K562 (cell line): ENCODE measurements around the gene RPL39L. TPM values are rescaled to one million over a fixed set of nuclear protein-coding genes. Genes with fewer than 3 reads are reported as not detected.

ENCODE experiments used
- ESRRA ChIP-seq: fragments of 450-650 bp; IDR thresholded peaks from 2 replicates; pipeline ENCODE4 v1.6.1; 2014; ENCODE audit warnings: low read depth, mild to moderate bottlenecking, moderate library complexity, borderline replicate concordance
- HOXB6 ChIP-seq: fragments of 250-450 bp; sonication (Bioruptor Pico); IDR thresholded peaks from 2 replicates; pipeline ENCODE4 v1.5.1; 2022; ENCODE audit warnings: mild to moderate bottlenecking, borderline replicate concordance
- MEF2A ChIP-seq: IDR thresholded peaks from 2 replicates; pipeline ENCODE4 v1.6.1; 2011; ENCODE audit warnings: low read depth, mild to moderate bottlenecking, low read length, moderate library complexity; ENCODE audit not compliant: control insufficient read depth
- SMAD1 ChIP-seq: fragments of 150-350 bp; IDR thresholded peaks from 2 replicates; pipeline ENCODE4 v1.6.1; 2014; ENCODE audit warnings: low read length, low read depth; ENCODE audit not compliant: partially characterized antibody
- SMARCE1 ChIP-seq: fragments of 450-650 bp; IDR thresholded peaks from 2 replicates; pipeline ENCODE4 v1.7.1; 2016; ENCODE audit warnings: mild to moderate bottlenecking
- TCF7L2 ChIP-seq: fragments of 150-350 bp; IDR thresholded peaks from 2 replicates; pipeline ENCODE4 v1.6.1; 2016; ENCODE audit warnings: low read depth, mild to moderate bottlenecking, low read length, moderate library complexity
- WHSC1 ChIP-seq: IDR thresholded peaks from one replicate; pipeline ENCODE4 v1.6.1; 2012; ENCODE audit warnings: low read length, control low read depth, inconsistent platforms
- ZNF184 ChIP-seq: sonication (generic); formaldehyde crosslinking; IDR thresholded peaks from 2 replicates; pipeline ENCODE4 v1.5.0; 2020; ENCODE audit warnings: missing genetic modification reagents
- polyA plus RNA-seq, 8 experiments: library from polyadenylated mRNA; depleted of rRNA in 4 of 8; stranded (reverse) in 5 of 8; unstranded in 3 of 8; fragments of >200 nt; fragmentation: Nextera tagmentation in 2 of 8; fragmentation: Illumina TruSeq in 1 of 8; extraction: Ambion mirVana in 2 of 8; extraction: Trizol in 1 of 8; gene quantifications; 2 replicates each; pipeline versions ENCODE4 v1.2.1 to v1.2.3, GENCODE V29; 2011 to 2014; ENCODE audit warnings: inconsistent platforms in 1 of 8, missing spikeins in 1 of 8
- total RNA-seq, 7 experiments: library from RNA; depleted of rRNA in 6 of 7; stranded (reverse); fragments of >200 nt in 6 of 7; fragmentation: Illumina TruSeq in 2 of 7; extraction: Trizol in 2 of 7; gene quantifications; 2 replicates each; pipeline versions ENCODE4 v1.2.1 to v1.2.3, GENCODE V29; 2011 to 2021; ENCODE audit warnings: low replicate concordance in 1 of 7
- TF ChIP-seq, protein P1 (sequence below): sonication (generic); formaldehyde crosslinking; IDR thresholded peaks from 2 replicates; pipeline ENCODE4 v1.8.0; 2022; ENCODE audit warnings: mild to moderate bottlenecking, missing genetic modification reagents, borderline replicate concordance
- TF ChIP-seq, protein P2 (sequence below): fragments of 450-650 bp; IDR thresholded peaks from 2 replicates; pipeline ENCODE4 v1.6.1; 2017; ENCODE audit warnings: antibody characterized with exemption, mild to moderate bottlenecking
- TF ChIP-seq, protein P3 (sequence below): fragments of 450-650 bp; formaldehyde crosslinking; conservative IDR thresholded peaks from 2 replicates; pipeline ENCODE4 v1.4.0; 2022; ENCODE audit warnings: mild to moderate bottlenecking, missing genetic modification characterization
- TF ChIP-seq, protein P4 (sequence below), 2 experiments: fragments of 150-350 bp in 1 of 2; IDR thresholded peaks; 2 replicates each; pipeline ENCODE4 v1.6.1; 2012 to 2016; ENCODE audit warnings: low read depth in 2 of 2, low read length in 2 of 2, mild to moderate bottlenecking in 1 of 2, moderate library complexity in 1 of 2
- TF ChIP-seq, protein P5 (sequence below): fragments of 200-800 bp; sonication (Bioruptor generic); IDR thresholded peaks from 2 replicates; pipeline ENCODE4 v1.6.1; 2017; ENCODE audit warnings: missing genetic modification characterization, missing compliant biosample characterization

Gene RPL39L
- total and polyA plus RNA-seq, 9 of the 15 experiments (the other 6 are each of a cell fraction or from before 2014, with no cell fraction given), result 15.0 to 122 (median 45.5) TPM

DNA sequence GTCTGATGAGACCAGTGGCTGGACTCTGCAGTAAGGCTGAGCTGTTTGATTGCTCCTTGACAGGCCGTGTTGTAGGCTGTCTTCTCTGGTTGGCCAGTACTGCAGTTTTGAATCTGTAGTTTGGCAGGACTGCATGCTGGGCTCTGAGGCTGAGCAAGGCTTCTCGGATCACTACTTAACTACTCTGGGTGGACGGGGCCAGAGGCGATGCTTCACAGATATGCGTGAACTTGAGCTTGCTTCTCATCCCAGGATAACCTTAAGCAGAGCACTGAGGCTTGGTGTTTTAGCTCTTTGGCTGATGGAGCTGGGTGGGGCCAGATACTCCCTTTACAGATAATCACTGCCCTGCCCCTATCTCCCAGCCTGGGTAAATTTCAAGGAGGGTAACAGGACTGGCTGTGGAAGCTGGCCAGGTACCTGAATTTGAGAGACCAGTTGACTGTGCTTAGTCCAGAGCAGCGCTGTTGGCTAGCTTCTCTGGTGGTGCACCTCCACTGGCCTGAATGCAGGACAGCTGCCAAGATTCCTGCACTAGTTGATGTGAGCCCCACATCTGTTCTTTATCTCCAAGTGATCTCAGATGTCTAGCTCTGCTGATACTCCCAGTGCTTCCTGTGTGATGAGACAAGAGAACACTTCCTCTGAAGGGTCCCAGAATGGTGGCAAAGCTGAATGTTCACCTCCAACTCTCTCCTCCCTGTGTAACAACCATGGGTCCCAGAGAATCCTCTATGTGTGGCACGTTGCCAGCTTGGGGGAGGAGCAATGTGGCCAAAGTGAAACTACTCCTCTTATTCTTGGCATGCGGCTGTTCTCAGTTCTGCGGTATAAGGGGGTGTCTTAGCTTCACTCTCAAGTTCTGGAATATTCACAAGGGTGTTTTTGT lies 37.9 kb downstream of the RPL39L start (continued):
- TF ChIP-seq, protein P1, sequence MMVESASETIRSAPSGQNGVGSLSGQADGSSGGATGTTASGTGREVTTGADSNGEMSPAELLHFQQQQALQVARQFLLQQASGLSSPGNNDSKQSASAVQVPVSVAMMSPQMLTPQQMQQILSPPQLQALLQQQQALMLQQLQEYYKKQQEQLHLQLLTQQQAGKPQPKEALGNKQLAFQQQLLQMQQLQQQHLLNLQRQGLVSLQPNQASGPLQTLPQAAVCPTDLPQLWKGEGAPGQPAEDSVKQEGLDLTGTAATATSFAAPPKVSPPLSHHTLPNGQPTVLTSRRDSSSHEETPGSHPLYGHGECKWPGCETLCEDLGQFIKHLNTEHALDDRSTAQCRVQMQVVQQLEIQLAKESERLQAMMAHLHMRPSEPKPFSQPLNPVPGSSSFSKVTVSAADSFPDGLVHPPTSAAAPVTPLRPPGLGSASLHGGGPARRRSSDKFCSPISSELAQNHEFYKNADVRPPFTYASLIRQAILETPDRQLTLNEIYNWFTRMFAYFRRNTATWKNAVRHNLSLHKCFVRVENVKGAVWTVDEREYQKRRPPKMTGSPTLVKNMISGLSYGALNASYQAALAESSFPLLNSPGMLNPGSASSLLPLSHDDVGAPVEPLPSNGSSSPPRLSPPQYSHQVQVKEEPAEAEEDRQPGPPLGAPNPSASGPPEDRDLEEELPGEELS, result no peak
- TF ChIP-seq MEF2A (no peak), SMAD1 (peak; percentile 74), WHSC1 (no peak), ESRRA (0 out of 2 replicates have a peak, but pooled peaks have one; percentile 9), TCF7L2 (no peak), SMARCE1 (no peak), ZNF184 (CRISPR knock-in tag) (no peak), HOXB6 (CRISPR knock-in tag) (no peak)
- TF ChIP-seq, protein P2, sequence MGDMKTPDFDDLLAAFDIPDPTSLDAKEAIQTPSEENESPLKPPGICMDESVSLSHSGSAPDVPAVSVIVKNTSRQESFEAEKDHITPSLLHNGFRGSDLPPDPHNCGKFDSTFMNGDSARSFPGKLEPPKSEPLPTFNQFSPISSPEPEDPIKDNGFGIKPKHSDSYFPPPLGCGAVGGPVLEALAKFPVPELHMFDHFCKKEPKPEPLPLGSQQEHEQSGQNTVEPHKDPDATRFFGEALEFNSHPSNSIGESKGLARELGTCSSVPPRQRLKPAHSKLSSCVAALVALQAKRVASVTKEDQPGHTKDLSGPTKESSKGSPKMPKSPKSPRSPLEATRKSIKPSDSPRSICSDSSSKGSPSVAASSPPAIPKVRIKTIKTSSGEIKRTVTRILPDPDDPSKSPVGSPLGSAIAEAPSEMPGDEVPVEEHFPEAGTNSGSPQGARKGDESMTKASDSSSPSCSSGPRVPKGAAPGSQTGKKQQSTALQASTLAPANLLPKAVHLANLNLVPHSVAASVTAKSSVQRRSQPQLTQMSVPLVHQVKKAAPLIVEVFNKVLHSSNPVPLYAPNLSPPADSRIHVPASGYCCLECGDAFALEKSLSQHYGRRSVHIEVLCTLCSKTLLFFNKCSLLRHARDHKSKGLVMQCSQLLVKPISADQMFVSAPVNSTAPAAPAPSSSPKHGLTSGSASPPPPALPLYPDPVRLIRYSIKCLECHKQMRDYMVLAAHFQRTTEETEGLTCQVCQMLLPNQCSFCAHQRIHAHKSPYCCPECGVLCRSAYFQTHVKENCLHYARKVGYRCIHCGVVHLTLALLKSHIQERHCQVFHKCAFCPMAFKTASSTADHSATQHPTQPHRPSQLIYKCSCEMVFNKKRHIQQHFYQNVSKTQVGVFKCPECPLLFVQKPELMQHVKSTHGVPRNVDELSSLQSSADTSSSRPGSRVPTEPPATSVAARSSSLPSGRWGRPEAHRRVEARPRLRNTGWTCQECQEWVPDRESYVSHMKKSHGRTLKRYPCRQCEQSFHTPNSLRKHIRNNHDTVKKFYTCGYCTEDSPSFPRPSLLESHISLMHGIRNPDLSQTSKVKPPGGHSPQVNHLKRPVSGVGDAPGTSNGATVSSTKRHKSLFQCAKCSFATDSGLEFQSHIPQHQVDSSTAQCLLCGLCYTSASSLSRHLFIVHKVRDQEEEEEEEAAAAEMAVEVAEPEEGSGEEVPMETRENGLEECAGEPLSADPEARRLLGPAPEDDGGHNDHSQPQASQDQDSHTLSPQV, result no peak
- TF ChIP-seq, protein P3, sequence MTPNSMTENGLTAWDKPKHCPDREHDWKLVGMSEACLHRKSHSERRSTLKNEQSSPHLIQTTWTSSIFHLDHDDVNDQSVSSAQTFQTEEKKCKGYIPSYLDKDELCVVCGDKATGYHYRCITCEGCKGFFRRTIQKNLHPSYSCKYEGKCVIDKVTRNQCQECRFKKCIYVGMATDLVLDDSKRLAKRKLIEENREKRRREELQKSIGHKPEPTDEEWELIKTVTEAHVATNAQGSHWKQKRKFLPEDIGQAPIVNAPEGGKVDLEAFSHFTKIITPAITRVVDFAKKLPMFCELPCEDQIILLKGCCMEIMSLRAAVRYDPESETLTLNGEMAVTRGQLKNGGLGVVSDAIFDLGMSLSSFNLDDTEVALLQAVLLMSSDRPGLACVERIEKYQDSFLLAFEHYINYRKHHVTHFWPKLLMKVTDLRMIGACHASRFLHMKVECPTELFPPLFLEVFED (CRISPR knock-in tag), result no peak
- TF ChIP-seq, protein P4, sequence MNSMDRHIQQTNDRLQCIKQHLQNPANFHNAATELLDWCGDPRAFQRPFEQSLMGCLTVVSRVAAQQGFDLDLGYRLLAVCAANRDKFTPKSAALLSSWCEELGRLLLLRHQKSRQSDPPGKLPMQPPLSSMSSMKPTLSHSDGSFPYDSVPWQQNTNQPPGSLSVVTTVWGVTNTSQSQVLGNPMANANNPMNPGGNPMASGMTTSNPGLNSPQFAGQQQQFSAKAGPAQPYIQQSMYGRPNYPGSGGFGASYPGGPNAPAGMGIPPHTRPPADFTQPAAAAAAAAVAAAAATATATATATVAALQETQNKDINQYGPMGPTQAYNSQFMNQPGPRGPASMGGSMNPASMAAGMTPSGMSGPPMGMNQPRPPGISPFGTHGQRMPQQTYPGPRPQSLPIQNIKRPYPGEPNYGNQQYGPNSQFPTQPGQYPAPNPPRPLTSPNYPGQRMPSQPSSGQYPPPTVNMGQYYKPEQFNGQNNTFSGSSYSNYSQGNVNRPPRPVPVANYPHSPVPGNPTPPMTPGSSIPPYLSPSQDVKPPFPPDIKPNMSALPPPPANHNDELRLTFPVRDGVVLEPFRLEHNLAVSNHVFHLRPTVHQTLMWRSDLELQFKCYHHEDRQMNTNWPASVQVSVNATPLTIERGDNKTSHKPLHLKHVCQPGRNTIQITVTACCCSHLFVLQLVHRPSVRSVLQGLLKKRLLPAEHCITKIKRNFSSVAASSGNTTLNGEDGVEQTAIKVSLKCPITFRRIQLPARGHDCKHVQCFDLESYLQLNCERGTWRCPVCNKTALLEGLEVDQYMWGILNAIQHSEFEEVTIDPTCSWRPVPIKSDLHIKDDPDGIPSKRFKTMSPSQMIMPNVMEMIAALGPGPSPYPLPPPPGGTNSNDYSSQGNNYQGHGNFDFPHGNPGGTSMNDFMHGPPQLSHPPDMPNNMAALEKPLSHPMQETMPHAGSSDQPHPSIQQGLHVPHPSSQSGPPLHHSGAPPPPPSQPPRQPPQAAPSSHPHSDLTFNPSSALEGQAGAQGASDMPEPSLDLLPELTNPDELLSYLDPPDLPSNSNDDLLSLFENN (IDR thresholded peaks at IDR 0.05; ENCODE audit: low read depth in 2 of 2, low read length in 2 of 2), result no peak
- TF ChIP-seq, protein P5, sequence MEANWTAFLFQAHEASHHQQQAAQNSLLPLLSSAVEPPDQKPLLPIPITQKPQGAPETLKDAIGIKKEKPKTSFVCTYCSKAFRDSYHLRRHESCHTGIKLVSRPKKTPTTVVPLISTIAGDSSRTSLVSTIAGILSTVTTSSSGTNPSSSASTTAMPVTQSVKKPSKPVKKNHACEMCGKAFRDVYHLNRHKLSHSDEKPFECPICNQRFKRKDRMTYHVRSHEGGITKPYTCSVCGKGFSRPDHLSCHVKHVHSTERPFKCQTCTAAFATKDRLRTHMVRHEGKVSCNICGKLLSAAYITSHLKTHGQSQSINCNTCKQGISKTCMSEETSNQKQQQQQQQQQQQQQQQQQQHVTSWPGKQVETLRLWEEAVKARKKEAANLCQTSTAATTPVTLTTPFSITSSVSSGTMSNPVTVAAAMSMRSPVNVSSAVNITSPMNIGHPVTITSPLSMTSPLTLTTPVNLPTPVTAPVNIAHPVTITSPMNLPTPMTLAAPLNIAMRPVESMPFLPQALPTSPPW (CRISPR knock-in tag), result no peak; the same call in 1 of the 2 replicates
